Coronary artery (tissue), 2 donors: ENCODE data around the gene FBXO15.

Experiments
- DNase-seq: peaks from one replicate; pipeline ENCODE4 v3.0.0-alpha.2; 2017; ENCODE audit warnings: low spot score
- H3K27ac ChIP-seq, 2 donors: fragments of 200-600 bp; sonication (generic); one replicate each; pipeline ENCODE4 v1.5.1; 2016 to 2019
- H3K4me3 ChIP-seq: fragments of 200-600 bp; sonication (generic); 2 replicates; pipeline ENCODE4 v1.5.1; 2016; ENCODE audit warnings: mild to moderate bottlenecking, moderate library complexity
- TF ChIP-seq, protein P1 (sequence below): fragments of 200-600 bp; sonication (generic); IDR thresholded peaks from one replicate; pipeline ENCODE4 v1.5.1; 2019; ENCODE audit warnings: antibody characterized with exemption

FBXO15 gene

DNA sequence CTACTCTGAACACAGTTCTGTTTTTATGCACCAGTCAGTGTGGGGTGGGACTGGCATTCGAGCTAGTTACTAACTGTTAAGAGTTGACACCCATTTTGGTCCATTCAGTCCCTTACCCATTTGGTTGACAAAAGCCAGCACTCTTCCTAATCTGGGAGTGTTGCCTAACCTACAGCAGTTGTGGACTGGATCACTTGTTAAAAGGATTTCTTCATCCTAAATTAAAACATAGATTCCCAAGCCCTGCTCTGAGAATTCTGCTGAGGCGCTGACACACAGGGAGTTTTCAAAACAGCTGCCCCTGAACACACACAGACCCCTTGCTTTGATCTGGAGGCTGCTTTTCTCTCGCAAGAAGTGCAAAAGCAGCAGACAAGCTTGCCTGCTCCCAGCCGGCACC is 7.1 kb upstream of the FBXO15 start:
- Histone ChIP-seq H3K27ac (no peak overlapping the region), H3K4me3 (no peak overlapping the region)
- DNase-seq = no peak
- TF ChIP-seq, protein P1, sequence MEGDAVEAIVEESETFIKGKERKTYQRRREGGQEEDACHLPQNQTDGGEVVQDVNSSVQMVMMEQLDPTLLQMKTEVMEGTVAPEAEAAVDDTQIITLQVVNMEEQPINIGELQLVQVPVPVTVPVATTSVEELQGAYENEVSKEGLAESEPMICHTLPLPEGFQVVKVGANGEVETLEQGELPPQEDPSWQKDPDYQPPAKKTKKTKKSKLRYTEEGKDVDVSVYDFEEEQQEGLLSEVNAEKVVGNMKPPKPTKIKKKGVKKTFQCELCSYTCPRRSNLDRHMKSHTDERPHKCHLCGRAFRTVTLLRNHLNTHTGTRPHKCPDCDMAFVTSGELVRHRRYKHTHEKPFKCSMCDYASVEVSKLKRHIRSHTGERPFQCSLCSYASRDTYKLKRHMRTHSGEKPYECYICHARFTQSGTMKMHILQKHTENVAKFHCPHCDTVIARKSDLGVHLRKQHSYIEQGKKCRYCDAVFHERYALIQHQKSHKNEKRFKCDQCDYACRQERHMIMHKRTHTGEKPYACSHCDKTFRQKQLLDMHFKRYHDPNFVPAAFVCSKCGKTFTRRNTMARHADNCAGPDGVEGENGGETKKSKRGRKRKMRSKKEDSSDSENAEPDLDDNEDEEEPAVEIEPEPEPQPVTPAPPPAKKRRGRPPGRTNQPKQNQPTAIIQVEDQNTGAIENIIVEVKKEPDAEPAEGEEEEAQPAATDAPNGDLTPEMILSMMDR = no peak

DNA sequence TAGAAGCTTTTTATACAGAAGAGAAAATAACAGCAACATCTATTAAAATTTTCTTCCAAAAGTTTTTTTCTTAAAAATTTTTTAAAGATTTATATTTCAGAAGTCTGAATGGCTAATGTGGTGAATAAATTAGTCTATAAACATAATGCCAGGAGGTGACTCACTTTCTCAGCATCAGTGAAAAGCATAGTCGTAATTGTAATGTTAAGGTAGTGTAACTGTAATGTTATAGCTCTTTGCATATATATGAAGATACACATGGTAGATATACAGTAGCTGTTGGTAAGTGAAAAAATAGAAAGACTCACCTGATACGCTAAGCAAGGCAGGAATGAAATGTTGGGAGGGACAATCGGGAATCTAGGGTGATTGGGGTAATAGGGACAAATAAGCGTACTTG is 6.2 kb upstream of the FBXO15 start:
- no peak for DNase-seq
- H3K4me3 ChIP-seq = no peak overlapping the region
- TF ChIP-seq, protein P1 = no peak
- no peak overlapping the region for H3K27ac ChIP-seq

DNA sequence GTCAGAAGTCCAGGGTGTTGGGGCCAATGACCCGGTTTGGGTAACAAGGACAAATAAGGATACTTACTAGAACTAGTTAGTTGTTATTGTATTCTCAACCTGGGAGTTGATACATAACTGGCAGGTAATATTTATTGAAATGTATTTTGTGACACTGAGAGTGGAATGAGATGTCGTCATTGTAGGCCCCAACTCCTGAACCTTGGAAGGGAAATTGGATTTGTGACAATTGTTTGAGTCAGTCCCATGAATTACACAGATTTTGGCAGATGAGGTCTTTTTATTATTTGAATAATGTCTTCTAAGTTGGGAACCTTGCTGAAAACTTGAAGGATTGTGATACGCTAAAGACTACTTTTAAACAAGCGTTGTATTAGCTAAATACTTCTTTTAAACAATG is 5.7 kb upstream of the FBXO15 start:
- no peak overlapping the region for H3K27ac ChIP-seq
- no peak overlapping the region for H3K4me3 ChIP-seq
- DNase-seq = no peak

GRCh38 chr18:74152857-74153256 is 5.2 kb upstream of the FBXO15 start:
- no peak overlapping the region for H3K27ac ChIP-seq
- H3K4me3 ChIP-seq = no peak overlapping the region
- no peak for DNase-seq
- TF ChIP-seq, protein P1 = no peak

More for the DNA sequence above, 5.7 kb upstream of the FBXO15 start:
- TF ChIP-seq, protein P1 = no peak

DNA sequence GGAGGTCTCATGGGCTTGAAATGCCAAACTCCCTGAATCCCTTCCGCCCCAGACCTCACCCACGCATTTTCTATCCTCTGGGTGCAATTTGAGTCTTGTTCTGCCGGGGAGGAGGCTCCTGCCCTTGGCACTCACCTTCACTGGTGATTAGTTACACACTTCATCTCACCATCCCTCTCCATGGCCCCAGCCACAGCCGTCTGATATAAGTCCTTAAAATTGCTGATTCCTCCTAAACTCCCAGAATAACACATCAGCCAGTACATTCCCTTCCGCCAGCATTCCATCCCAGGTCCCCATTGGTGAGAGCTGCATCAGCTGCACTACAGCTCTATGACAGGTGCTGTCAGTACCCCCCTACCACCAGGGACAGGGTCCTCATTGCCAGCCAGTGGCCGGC is 4.6 kb upstream of the FBXO15 start:
- no peak for DNase-seq
- TF ChIP-seq, protein P1 = no peak
- no peak overlapping the region for H3K27ac ChIP-seq
- H3K4me3 ChIP-seq = no peak overlapping the region

DNA sequence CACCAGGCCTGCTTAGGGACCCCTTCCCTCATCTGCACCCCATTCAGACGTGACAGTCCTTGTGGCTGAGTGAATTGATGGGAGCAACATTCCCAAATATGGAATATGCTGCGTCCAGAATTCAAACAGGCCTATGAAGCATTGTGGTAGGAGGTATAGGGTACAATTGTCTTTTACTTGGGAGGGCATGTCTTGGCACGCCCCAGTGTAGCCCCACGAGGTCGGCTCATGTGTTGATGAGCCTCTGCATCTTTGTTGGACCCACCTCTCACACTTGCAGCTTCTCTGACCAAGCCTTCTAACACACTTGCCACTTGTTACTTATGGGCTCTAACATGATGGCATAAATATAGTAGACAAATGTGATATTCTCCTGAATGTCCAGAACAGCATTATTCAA is 2.2 kb upstream of the FBXO15 start:
- DNase-seq = no peak
- Histone ChIP-seq H3K27ac (no peak overlapping the region), H3K4me3 (peak overlapping the region; percentile 84)
- TF ChIP-seq, protein P1 = no peak

GRCh38 chr18:74148543-74149070 is 973 bp upstream of the FBXO15 start:
- TF ChIP-seq, protein P1 = no peak
- H3K27ac ChIP-seq = peak overlapping the region; percentile 28 to 92
- DNase-seq = no peak
- peak overlapping the region; percentile 84 for H3K4me3 ChIP-seq
